Right atrium auricular region (tissue), 2 donors: Measurements from ENCODE around the gene MAP1LC3B. TPM values are rescaled to one million over a fixed set of nuclear protein-coding genes. Genes with fewer than 3 reads are reported as not detected.

ENCODE experiments used
- DNase-seq: peaks from one replicate; pipeline ENCODE4 v3.0.0-alpha.2; 2019; ENCODE audit warnings: low spot score
- H3K27ac ChIP-seq, 2 donors: fragments of 200-600 bp; sonication (generic); 1 replicate in 1 of 2; 2 replicates in 1 of 2; pipeline ENCODE4 v1.5.1; 2016 to 2019
- H3K27me3 ChIP-seq, 2 donors: fragments of 200-600 bp; sonication (generic); one replicate each; pipeline versions ENCODE4 v1.5.1 to v1.6.0; 2017 to 2019
- H3K36me3 ChIP-seq: fragments of 200-600 bp; sonication (generic); one replicate; pipeline ENCODE4 v1.5.1; 2016
- H3K4me1 ChIP-seq, 2 donors: fragments of 200-600 bp; sonication (generic); one replicate each; pipeline versions ENCODE4 v1.5.1 to v1.6.0; 2017 to 2019
- H3K4me3 ChIP-seq, 2 donors: fragments of 200-600 bp; sonication (generic); 1 replicate in 1 of 2; 2 replicates in 1 of 2; pipeline ENCODE4 v1.5.1; 2017 to 2019; ENCODE audit warnings: mild to moderate bottlenecking in 1 of 2, moderate library complexity in 1 of 2
- H3K9me3 ChIP-seq, 2 donors: fragments of 200-600 bp; sonication (generic); one replicate each; pipeline ENCODE4 v1.5.1; 2019
- CTCF ChIP-seq, 2 donors: fragments of 200-600 bp; sonication (generic); IDR thresholded peaks; one replicate each; pipeline ENCODE4 v1.5.1; 2019; ENCODE audit warnings: antibody characterized with exemption in 2 of 2
- total RNA-seq, 2 donors: library from RNA; depleted of rRNA; stranded (reverse); fragments of >200 nt; gene quantifications; one replicate each; pipeline ENCODE4 v1.1.0, GENCODE V29; 2016

MAP1LC3B gene
- total RNA-seq, result 10 to 100 TPM; 57.5 to 83.0 TPM

DNA sequence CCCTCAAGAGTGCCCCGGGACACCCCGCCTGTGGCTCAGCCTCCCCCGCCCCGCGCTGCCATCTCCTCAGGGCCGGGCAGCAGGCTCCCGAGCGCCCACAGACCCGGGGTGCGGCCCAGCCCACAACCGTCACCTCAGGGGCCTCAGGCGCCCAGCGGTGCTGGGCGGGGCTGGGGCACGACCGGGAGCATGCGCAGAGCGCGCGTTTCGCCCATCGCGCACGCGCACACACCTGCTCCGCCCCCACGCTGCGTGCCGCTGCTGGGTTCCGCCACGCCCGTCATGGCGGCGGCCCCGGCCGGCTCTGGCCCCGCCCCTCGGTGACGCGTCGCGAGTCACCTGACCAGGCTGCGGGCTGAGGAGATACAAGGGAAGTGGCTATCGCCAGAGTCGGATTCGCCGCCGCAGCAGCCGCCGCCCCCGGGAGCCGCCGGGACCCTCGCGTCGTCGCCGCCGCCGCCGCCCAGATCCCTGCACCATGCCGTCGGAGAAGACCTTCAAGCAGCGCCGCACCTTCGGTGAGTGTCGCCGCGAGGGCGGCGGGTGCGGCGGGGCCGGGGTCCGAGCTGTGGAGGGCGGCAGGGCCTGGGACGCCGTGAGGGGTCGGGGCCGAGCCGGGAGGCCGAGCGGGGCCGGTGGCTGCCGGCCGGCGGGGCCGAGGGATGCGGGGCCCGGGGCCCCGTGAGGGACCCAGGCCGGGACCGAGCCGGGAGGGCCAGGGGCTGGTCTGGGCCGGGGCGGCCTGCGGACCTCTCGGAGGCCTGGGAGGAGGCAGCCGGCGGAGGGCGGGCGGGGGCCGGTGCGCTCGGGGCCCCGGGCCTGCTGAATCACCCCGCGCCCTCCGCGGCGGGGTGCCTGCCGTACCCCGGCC lies at the start of gene MAP1LC3B:
Gene MAP1LC3B, plus strand, starts transcription at position 387 of the 871 bp plus-strand sequence. Its CDS starts 92 bp downstream, at position 479.
- Histone ChIP-seq H3K27me3 (no peaks in the 10 kb centered on the region), H3K4me3 (peak within 1 kb of the TSS; percentile 74 to 84), H3K27ac (peak within 1 kb of the TSS; percentile 97 to 99), H3K36me3 (no peaks in the 10 kb centered on the region), H3K9me3 (no peaks in the 10 kb centered on the region), H3K4me1 (peaks cover 0 to 51% of the 10 kb centered on the region in 2 donors)
- DNase-seq, result peak; percentile 98
- no peak for TF ChIP-seq CTCF (IDR thresholded peaks at IDR 0.05)

DNA sequence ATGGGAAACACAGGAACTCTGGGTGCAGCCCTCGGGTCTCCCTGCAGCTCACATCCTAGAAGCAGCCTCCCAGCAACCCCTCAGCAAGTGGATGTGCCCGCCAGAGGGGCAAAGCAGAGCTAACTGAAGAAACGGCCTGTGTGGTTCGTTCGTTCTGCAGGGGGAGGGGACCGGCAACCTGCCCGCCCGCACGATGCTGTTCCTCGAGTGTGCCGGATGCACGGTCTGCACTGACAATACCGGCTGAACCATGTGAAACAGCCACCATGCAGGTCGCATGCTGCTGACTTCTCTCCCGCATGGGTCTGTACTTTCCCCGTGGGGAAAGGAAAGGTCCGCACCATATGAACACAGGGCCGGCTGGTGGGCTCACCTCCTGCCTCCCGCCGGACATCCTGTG lies 49.6 kb upstream of the MAP1LC3B start:
- Histone ChIP-seq H3K9me3 (no peaks in the 10 kb centered on the region), H3K4me1 (peaks cover 0 to 23% of the 10 kb centered on the region in 2 donors), H3K36me3 (peaks cover 70% of the 10 kb centered on the region), H3K27me3 (no peaks in the 10 kb centered on the region), H3K27ac (no peak overlapping the region), H3K4me3 (no peak overlapping the region)
- no peak for TF ChIP-seq CTCF (IDR thresholded peaks at IDR 0.05)
- DNase-seq, result no peak

DNA sequence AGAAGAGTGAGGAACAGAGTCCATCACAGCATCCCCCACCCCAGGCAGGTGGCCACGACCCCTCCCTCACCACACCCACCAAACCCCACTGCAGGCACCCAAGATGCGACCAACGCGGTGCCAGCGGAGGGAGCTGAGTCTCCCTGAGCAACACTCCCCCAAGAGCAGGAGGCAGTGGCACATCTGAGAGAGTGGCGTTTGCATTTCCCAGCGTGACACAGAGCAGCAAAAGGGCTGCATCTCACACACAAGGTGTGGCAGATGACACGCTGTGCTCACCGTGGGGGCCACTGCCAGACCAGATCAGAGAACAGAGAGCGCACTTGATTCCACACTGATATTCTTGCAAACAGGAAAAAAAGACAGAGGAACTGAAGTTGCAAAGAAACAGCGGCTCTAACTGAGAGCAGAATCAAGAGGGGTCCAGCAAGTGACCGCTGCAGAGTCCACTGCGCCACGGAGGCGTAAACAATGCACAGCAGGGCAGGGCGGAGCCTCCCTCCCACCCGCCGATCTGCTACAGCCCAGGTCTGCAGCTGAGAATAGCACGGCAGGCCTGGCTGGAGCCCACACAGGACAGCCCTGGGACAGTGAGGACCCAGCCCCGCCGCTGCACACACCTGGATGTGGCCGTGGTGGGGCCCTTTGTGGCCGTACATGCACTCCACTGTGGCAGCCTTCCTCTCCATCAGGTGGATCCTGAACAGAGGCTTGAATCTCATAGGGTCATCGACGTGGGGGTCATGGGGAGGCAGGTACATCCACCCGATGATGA lies 49.0 kb upstream of the MAP1LC3B start:
- Histone ChIP-seq H3K27me3 (no peaks in the 10 kb centered on the region), H3K4me1 (peaks cover 0 to 23% of the 10 kb centered on the region in 2 donors), H3K36me3 (peaks cover 70% of the 10 kb centered on the region), H3K9me3 (no peaks in the 10 kb centered on the region), H3K27ac (no peak overlapping the region), H3K4me3 (no peak overlapping the region)
- no peak for TF ChIP-seq CTCF (IDR thresholded peaks at IDR 0.05)
- no peak for DNase-seq

DNA sequence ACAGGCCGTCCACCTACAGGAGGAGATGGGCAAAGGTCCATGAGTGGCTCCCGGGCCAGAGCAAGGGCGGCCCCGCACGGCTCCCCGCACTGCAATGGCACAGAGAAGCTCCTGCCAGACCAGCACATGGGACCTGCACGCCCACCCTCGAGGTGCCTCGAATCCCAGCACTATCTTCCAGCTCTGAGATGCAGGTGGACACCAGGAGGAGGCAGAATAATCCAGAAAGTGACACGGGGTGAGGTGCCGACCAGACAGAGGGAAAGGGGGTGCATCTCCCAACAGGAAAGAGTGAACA lies 48.4 kb upstream of the MAP1LC3B start:
- Histone ChIP-seq H3K36me3 (peaks cover 69% of the 10 kb centered on the region), H3K27ac (no peak overlapping the region), H3K9me3 (no peaks in the 10 kb centered on the region), H3K27me3 (no peaks in the 10 kb centered on the region), H3K4me1 (peaks cover 0 to 23% of the 10 kb centered on the region in 2 donors), H3K4me3 (no peak overlapping the region)
- TF ChIP-seq CTCF (IDR thresholded peaks at IDR 0.05), result no peak
- DNase-seq, result no peak

DNA sequence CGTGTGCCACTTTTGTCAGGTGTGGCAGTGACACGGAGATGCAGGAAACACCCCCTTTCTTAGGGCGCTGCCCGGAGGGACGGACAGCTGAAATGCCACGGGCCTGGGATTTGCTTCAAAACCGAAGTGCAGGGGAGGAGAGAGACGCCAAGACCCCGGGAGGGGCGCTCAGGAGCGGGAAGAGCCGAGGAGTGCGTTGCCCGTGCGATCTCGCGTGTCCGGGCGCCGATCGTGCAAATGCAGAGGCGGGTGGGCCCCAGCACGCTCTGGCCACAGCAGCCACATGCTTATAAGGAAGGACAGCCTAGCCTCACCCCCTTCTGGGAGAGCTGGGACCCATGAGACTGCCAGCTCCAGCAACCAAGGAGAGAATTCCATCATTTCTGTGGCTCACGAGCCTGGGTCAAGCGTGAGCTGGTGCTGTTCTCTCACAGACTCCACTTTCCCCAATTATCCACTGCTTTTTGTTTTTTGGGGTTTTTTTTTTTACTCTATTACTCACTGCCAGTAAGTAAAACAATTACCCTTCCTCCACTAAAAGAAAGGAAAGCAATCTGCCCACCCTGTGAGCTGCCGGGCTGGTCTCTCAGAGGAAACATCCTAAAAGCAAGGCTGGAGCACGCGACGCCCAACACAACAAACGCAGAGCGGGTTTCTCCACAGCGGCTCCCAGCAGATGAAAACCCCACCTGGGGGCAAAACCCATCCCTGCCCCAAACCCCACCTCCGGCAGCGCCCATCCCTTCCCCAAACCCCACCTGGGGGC lies 47.8 kb upstream of the MAP1LC3B start:
- Histone ChIP-seq H3K36me3 (peaks cover 65% of the 10 kb centered on the region), H3K4me3 (no peak overlapping the region), H3K27ac (peak overlapping the region; percentile 71 to 78), H3K27me3 (no peaks in the 10 kb centered on the region), H3K4me1 (peaks cover 0 to 23% of the 10 kb centered on the region in 2 donors), H3K9me3 (no peaks in the 10 kb centered on the region)
- TF ChIP-seq CTCF (IDR thresholded peaks at IDR 0.05), result no peak
- DNase-seq, result no peak
